ENCODE data around the gene MAP4K5.

MAP4K5 gene

DNA sequence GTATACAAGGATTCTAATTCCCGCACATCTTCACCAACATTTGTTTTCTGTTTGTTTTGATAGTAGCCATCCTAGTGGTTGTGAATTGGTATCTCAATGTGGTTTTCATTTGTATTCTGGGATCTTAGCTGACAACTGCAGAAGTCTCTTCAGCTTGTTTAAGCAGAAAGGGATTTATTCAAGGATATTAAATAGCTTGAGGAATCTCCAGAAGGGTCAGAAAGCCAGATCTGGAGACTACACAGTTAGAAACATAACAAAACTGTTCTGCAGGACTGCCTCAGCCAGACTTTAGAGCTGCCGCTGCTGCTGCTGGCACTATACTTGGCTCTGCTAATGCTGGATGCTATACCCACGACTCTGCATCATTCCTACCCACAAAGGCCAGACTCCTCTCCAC is 122.3 kb downstream of the MAP4K5 start:
- no peak for DNase-seq (ENCODE audit: extremely low spot score, insufficient read length, low read depth)
- no peak for FAIRE-seq

DNA sequence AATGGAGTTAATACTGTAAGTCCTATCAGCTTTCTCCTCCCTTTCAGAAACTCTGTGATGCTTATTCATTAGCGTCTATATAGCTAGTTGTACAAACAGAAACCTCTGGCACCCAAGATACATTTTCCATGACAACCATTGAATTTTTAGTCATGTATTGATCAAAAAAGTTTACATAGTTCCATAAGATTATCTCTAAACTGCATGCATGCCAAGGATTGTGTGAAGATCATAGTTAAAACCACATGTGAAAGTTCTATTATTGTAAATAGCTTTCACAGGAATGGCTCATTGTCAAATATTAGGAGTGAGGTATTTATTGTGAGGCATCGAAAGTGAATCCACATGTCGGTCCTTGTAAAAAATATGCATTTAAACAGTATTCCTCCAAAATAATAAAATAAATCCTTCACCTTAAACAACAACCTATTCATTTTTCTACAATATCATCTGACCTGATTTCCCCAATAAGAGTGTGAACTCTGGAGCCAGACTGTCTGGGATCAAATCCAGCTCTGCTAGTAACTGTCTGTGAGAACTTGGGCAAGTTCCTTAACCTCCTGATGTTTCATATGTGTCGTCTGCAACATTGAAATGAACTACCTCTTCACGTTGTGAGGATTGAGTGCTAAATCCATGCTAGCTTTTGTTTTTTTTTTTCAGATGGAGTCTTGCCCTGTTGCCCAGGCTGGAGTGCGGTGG is 125.1 kb downstream of the MAP4K5 start:
- FAIRE-seq (no peak), DNase-seq (ENCODE audit: extremely low spot score, insufficient read length, low read depth) (no peak)

DNA sequence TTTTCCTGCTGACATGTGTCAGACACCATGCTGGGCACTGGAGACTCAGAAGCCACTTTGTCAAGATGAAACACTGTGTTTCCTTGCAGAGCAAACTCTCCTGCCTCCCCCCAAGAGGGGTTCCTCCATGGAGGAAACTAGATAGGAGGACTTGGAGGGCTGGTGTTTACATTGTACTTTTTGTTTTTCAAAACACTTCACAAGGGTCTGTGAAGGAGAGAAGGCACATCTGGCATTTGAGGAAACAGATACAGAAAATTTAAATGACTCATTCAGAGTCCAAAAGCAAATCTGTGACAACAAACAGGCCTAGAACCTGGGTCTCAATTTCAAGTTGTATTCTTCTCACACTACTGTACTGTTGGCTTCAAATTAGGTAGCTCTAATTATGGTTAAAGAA is 128.9 kb downstream of the MAP4K5 start:
- DNase-seq (ENCODE audit: extremely low spot score, insufficient read length, low read depth) (no peak), FAIRE-seq (no peak)

DNA sequence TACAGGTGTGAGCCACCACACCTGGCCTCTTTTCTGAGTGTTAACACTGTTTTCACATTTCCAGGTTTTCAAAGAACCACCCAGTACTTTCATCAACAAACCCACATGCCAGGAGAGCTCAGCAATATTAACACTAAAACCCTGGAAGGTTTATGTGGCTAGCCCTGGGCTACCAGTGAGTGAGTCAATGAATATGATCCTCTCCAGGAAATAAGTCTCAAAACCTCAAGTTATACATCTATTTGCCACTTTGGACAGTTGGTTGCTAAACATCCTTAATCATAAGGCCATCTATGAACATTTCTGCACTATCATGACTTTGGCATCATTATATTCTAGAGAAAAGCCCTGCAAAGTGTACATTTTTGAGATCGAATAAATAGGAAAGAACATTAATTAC is 129.4 kb downstream of the MAP4K5 start:
- no peak for DNase-seq (ENCODE audit: extremely low spot score, insufficient read length, low read depth)
- FAIRE-seq = no peak

DNA sequence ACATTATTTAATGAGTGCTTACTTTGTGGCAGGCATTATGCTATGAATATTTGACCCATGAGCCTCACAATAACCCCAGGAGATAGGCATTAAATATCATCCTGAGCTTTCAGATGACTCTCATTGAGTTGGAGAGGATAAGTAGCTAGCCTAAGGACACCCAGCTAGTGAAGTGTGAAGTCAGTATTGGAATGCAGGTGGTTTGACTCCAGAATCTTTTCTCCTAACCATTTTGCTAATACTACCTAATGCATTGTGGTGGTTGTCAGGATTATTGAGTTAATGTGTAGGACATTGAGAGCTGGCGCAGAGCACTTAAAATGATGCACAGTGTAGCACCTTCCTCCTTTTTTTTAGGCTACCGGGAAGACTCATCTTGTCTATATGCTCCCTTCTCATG is 131.9 kb downstream of the MAP4K5 start:
- FAIRE-seq = no peak
- DNase-seq (ENCODE audit: extremely low spot score, insufficient read length, low read depth) = no peak

DNA sequence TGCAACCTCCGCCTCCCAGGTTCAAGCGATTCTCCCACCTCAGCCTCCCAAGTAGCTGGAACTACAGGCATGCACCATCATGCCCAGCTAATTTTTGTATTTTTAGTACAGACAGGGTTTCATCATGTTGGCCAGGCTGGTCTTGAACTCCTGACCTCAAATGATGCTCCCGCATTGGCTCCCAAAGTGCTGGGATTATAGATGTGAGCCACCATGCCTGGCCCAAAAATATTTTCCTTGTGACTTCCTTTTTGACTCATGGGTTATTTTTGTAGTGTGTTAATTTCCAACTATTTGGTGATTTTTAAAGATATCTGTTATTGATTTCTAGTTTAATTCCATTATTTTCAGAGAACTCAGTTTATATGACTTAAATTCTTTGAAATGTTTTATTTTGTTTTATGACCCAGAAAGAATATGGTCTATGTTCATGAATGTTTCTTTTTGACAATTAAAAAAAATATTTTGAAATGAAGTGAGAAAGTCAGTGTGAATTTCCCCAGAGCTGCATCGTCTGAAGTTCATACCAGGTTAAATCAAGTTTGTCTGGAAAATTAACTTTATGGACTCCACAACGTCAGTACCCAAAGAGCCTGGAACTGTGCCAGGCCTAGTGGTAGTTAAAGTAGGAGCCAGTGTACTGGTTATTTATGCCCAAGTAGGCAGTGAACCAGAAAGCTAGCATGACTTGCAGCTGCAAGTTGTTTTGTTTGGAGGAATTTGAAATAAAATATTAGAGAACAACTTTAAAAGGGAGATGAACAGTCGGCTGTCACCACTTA is 132.9 kb downstream of the MAP4K5 start:
- DNase-seq (ENCODE audit: extremely low spot score, insufficient read length, low read depth) = no peak
- no peak for FAIRE-seq

DNA sequence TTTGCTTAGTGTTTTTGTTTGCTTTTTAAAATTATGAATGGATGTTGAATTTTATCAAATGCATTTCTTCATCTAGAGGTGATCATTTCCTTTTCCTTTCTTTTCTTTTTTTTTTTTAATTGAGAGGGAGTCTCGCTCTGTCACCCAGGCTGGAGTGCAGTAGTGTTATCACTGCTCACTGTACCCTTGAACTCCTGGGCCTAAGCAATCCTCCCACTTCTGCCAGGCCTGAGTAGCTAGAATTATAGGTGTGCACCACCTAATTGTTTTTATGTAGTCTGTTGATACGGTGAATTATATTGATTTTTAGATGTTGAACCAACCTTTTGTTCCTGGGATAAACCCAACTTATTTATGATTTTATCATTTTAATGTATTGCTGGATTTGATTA is 134.2 kb downstream of the MAP4K5 start:
- FAIRE-seq (no peak), DNase-seq (ENCODE audit: extremely low spot score, insufficient read length, low read depth) (no peak)

DNA sequence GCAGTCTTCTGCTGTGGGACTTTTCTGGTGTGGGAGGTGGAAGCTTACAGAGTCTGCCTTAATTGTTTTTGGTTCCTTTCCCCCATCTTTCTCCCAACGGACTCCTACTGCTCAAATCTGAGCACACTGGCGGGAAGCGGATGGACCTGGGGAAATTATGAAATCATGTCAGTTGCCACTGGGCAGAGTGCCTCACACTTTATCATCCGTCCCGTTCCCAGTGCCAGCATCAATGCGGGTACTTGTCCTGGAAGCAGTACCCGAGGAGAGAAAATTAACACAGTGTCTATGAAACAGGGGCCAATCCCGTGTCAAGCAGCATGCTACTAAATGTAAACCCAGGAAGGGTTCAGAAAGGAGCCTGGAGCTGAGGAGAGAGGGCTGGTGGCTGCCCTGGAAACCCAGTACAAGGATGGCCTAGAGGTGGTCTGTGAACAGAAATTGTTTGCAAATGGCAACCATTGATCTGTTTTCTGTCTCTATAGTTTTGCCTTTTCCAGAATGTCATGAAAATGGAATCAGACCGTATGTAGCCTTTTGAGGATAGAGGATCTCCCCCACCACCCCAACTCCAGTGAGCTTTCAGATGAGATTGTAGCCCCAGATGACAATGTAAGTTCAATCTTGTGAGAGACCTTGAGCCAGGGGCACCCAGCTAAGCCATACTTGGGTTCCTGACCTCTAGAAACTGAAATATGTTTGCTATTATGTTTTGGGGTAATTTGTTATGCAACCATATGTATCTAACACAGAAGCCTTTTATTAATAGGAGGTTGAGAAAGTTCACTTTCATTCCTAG is 134.8 kb downstream of the MAP4K5 start:
- no peak for FAIRE-seq
- DNase-seq (ENCODE audit: extremely low spot score, insufficient read length, low read depth) = no peak

DNA sequence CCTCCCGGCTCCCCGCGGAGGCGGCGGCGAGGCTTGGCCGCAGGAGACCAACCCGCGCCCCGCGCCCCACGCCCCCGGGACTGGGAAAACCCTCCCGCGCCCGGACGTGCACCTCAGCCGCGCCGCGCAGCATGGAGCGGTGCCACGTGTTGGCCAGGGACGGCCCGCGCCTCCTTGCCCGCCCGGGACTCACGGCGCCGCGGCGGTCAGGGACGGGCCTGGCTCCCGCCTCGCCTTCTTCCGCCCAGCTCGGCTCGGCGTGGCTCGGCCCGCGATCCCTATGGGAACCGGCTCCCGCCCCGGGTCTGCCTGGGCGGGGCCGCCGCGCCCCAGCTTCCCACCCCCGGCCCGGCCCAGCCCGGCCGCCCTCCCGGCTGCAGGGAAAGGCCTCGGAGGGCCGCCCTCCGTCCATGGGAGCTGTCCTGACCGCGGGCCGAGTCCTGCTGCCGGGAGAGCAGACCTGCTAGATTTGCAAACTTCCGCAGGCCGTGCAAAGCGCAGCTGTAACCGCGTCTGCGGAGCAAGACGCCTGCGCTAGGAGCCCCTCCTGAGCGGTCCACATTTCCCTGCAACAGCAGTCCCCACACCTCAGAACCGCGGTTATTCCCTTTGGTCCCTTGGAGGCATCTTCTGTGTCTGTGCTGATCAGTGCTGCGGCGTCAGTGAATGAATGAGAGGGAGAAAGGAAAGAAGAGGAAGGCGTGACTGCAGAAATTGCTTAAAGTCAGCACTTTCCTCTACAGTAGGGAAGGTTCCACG is 135.6 kb downstream of the MAP4K5 start, which contains the start of gene CDKL1:
CDKL1 (minus strand) TSS at position 251 of the 759 bp plus-strand sequence. CDS start 1,013 bp downstream, outside the sequence.
- DNase-seq (ENCODE audit: extremely low spot score, insufficient read length, low read depth) = peak; percentile 33
- FAIRE-seq = peak; percentile 9

DNA sequence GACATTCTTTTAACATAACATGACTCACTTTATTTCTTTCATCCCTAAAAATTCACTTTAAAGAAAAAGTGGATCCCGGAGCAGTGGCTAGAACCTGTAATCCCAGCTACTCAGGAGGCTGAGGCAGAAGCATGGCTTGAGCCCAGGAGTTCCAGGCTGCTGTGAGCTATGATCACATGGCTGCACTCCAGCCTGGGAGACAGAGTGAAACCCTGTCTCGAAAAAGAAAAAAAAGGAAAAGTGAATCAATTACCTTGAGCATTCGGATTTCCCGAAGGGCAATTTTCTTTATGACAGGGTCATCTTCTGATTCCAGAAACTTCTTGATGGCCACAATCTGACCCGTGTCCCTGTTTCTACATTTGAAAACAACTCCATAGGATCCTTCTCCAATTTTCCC is 136.9 kb downstream of the MAP4K5 start:
- no peak for DNase-seq (ENCODE audit: extremely low spot score, insufficient read length, low read depth)
- FAIRE-seq = no peak

DNA sequence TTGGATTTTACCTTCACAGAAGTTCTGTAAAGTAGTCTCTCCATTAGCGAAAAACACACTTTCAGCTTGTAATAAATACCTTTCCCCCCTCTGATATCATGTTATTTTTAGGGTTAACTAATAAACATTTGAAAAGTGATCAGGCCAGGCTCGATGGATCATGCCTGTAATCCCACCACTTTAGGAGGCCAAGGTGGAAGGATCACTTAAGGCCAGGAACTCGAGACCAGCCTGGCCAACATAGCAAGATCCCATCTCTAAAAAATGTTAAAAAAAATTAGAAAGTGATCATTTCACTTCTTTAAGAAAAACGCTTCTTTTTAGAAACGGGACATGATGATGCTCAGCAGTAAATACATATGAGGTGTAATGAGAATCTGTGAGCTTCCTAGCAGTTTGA is 137.7 kb downstream of the MAP4K5 start:
- DNase-seq (ENCODE audit: extremely low spot score, insufficient read length, low read depth) = no peak
- no peak for FAIRE-seq

DNA sequence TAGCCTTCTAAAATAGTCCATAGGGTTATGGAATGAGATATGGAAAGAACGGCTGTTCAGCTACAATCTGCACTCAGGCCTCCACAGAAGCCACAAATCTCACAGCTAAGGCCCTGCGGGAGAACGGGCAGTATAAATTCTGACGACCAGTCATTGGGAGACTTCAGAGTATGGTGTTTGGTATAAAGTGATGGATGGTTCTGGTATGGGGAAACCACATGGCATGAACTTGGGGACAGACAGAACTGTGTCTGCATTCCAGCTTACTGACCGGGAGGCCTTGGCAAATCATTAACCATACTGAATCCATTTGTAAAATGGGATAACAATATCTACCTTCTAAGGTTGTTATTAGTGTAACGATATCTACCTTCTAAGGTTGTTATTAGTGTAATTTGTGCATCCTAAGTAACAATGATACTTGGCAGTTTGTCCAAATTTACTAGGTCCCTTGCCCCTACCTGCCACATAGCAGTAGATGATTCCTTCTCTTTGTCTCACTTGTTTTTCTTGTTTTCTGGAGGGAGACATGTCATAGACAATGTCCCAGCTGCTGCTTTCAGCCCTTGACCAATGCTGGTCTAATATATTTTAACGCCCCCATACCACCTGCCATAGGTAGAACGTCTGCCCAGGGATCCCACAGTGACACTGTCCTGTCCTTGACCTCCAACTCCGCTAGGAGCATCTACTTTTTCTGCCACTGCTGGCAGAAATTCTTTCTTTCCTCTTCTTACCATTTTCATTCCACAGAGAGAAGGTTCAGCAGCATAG is 142.5 kb downstream of the MAP4K5 start:
- FAIRE-seq (no peak), DNase-seq (ENCODE audit: extremely low spot score, insufficient read length, low read depth) (no peak)

DNA sequence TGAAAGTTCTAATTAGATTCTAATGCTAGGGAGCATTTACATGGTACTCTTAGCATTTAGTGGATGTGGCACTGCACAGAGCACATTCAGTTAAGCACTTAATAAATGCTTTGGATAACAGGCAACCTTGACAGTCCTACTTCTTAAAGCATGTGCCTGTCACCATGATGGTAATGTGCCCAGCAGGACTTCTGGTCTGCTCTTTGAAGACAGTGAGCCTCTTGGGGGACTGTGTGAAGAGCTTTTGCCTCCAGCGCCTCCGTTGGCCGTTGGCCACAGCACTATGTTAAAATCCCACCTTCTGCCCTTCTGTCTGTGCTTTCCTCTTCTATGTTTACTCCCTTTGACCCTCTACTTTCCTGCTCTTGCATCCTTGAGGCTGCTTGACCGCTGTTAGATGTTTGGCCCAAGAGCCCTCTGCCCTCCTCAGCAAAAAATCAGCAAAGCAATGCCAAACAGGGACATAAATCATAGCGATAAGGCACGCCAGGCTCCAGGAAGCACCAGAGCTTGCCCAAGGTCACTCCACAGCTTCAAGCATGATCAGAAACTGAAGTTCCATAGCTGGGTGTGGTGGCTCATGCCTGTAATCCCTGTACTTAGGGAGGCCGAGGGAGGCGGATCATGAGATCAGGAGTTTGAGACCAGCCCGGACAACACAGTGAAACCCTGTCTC is 144.0 kb downstream of the MAP4K5 start:
- DNase-seq (ENCODE audit: extremely low spot score, insufficient read length, low read depth) (no peak), FAIRE-seq (no peak)

DNA sequence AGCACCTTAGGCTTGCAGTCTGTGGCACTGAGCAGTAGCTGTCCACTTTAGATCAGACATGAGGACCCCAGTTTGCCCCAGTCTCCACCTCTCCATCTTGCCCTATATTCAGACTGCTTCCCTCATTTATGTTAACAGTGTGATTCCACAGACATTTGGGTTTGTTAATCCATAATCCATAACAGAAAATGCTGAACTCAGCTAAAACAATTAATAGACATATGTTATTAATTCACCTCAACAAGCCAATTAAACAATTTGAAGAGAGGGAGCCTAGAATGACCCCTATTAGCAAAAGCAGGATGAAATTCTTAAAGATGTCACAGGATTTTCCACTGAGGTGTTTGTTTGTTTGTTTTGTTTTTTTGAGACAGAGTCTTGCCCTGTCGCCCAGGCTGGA is 144.8 kb downstream of the MAP4K5 start:
- no peak for FAIRE-seq

DNA sequence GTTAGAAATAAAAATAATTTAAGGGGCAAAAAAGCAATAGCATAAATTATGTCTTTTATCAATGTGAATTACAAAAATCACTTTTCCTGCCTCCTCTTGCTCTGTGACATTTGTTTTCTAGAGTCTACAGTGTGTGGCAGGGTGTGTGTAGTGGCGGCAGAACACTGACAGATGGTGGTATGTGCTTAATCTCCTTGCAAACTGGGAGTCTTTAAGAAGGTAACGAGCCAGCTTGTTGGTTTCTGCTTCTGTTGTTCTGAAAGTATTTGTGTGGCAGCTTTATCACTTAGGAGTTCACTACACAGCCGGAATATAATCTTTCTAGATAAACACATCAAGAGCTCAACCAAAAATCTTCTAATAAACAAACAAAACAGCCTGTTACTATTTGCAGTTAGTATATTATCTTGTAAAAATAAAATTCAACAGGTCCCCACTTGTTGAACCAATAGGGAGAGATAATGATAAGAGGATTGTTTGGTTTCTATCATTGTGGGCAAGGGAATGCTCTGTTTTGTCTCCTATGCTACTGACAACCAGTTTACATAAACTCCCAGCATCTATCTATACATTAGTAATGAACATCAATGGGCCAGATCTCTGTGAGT is 148.6 kb downstream of the MAP4K5 start:
- FAIRE-seq = no peak
- no peak for DNase-seq (ENCODE audit: extremely low spot score, insufficient read length, low read depth)

More for the DNA sequence above, 144.8 kb downstream of the MAP4K5 start:
- no peak for DNase-seq (ENCODE audit: extremely low spot score, insufficient read length, low read depth)

DNA sequence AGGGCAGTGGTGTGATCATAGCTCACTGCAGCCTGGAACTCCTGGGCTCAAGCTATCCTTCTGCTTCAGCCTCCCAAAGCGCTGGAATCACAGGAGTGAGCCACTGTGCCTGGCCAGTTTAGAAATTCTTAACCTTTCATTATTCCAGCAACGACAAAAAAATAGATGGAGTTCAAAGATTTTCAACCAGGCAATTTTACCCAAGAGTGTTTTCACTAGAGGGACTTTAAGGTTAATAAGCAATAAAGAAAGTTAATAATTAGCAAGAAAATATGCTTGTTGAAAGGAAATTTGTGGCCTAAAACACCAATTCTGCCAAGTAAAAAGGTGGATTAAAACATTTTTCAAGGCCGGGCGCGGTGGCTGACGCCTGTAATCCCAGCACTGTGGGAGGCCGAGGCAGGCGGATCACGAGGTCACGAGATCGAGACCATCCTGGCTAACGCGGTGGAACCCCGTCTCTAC is 150.5 kb downstream of the MAP4K5 start:
- no peak for FAIRE-seq

DNA sequence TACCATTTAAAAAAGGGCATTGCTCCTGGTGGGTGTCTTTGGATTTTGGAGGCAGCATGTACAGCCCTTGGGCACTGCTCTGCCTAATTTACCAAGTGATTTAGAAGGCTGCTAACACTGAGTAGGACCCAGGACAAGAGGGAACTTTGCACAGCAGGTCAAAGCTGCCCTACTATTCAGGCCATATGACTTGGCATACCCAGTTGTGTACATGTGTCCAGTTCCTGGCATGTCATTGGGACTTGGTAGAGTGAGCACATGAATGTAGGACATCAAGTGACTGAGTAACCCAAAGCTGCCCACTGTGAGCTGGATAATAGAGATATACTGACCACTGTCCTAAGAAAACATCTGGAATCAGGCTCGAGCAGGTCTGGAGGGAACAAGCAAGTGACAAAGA is 151.4 kb downstream of the MAP4K5 start:
- no peak for FAIRE-seq
- no peak for DNase-seq (ENCODE audit: extremely low spot score, insufficient read length, low read depth)

More for the DNA sequence above, 150.5 kb downstream of the MAP4K5 start:
- no peak for DNase-seq (ENCODE audit: extremely low spot score, insufficient read length, low read depth)

DNA sequence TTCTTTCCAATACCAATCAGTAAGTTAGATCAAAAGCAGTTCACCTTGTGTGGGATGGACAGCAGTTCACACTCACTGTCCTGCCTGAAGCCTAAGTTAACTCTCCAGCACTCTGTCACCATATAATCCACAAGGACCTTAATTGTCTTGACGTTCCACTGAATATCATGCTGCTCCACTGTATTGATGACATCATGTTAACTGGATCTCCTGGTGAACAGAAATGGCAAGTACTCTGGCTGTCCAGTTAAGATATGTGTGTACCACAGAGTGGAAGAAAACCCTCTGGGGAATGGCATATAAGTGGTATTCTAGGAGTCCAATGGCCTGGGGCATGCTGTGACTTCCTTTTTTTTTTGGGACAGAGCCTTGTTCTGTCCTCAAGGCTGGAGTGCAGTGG is 151.9 kb downstream of the MAP4K5 start:
- DNase-seq (ENCODE audit: extremely low spot score, insufficient read length, low read depth) = no peak
- FAIRE-seq = no peak
